Measurements from ENCODE around the gene KHDC1L. TPM values are rescaled to one million over a fixed set of nuclear protein-coding genes. Genes with fewer than 3 reads are reported as not detected.

The KHDC1L gene
- total RNA-seq, 1 experiment from 2014 or later = not detected

GRCh38 chr6:73248192-73248903 is 23.1 kb upstream of the KHDC1L start:
- H3K27ac ChIP-seq (ENCODE audit: low read length) = no peak overlapping the region
- ChIA-PET POLR2A (interaction anchor here (0.7 kb wide), 1 partner anchor 95 kb away, joined by 8 read pairs; no protein-coding TSS in a partner anchor), CTCF (interaction anchor here (0.7 kb wide), 2 partner anchors 57 to 1827 kb away, joined by 3 to 9 read pairs; no protein-coding TSS in a partner anchor)
- no peaks in the 10 kb centered on the region; the same call in 1 of the 2 replicates for H3K27me3 ChIP-seq (ENCODE audit: control insufficient read depth, insufficient read depth, low read length)
- H3K4me1 ChIP-seq (ENCODE audit: control insufficient read depth, insufficient read depth, low read length) = no peaks in the 10 kb centered on the region
- no TSS peak for BruUV-seq (replicated peaks)
- H3K9me3 ChIP-seq (ENCODE audit: control insufficient read depth, insufficient read depth, low read depth, low read length) = no peaks in the 10 kb centered on the region
- no peak for TF ChIP-seq CTCF (IDR thresholded peaks at IDR 0.05)
- no peak for TF ChIP-seq POLR2AphosphoS5 (IDR thresholded peaks at IDR 0.05; ENCODE audit: low read depth, low read length)
- no peak for TF ChIP-seq REST (IDR thresholded peaks at IDR 0.05; ENCODE audit: insufficient read depth in 1 of 2, low read depth in 2 of 2, low read length in 1 of 2)
- TF ChIP-seq TCF7L2 (IDR thresholded peaks at IDR 0.05; ENCODE audit: low read depth, low read length) = no peak
- no peak for TF ChIP-seq SIN3A (IDR thresholded peaks at IDR 0.05; ENCODE audit: borderline replicate concordance, insufficient read depth, low read depth, low read length)
- in situ Hi-C loops (cut with HindIII; ENCODE audit: low pct_unique_long_range_greater_than_20kb, low sequenced_read_pairs) = no loop called here
- H3K4me3 ChIP-seq (ENCODE audit: low read depth in 2 of 2, low read length in 2 of 2) = no peak overlapping the region
- DNase-seq (ENCODE audit: low read depth, low spot score) = no peak
- ATAC-seq = peak; percentile 58; the same call in 1 of the 2 replicates
- intact Hi-C loops (cut with micrococcal nuclease; ENCODE audit: unreplicated experiment) = no loop called here
- H3K36me3 ChIP-seq (ENCODE audit: control insufficient read depth, insufficient read depth, low read length) = no peaks in the 10 kb centered on the region

- in situ Hi-C loops (cut with HindIII; ENCODE audit: low pct_unique_long_range_greater_than_20kb, low sequenced_read_pairs) (no loop called here), intact Hi-C loops (cut with micrococcal nuclease; ENCODE audit: unreplicated experiment) (no loop called here)
- H3K4me3 ChIP-seq (ENCODE audit: low read depth in 2 of 2, low read length in 2 of 2) = no peak overlapping the region
- no peaks in the 10 kb centered on the region for H3K9me3 ChIP-seq (ENCODE audit: control insufficient read depth, insufficient read depth, low read depth, low read length)
- TF ChIP-seq POLR2AphosphoS5 (IDR thresholded peaks at IDR 0.05; ENCODE audit: low read depth, low read length) (no peak), REST (IDR thresholded peaks at IDR 0.05; ENCODE audit: insufficient read depth in 1 of 2, low read depth in 2 of 2, low read length in 1 of 2) (no peak), CTCF (IDR thresholded peaks at IDR 0.05) (no peak), TCF7L2 (IDR thresholded peaks at IDR 0.05; ENCODE audit: low read depth, low read length) (no peak), SIN3A (IDR thresholded peaks at IDR 0.05; ENCODE audit: borderline replicate concordance, insufficient read depth, low read depth, low read length) (no peak)
- H3K27ac ChIP-seq (ENCODE audit: low read length) = no peak overlapping the region
- no TSS peak for BruUV-seq (replicated peaks)
- DNase-seq (ENCODE audit: low read depth, low spot score) (no peak), ATAC-seq (no peak)
- no peaks in the 10 kb centered on the region for H3K4me1 ChIP-seq (ENCODE audit: control insufficient read depth, insufficient read depth, low read length)
- ChIA-PET POLR2A (no interaction called here), CTCF (no interaction called here)
- no peaks in the 10 kb centered on the region for H3K36me3 ChIP-seq (ENCODE audit: control insufficient read depth, insufficient read depth, low read length)
- H3K27me3 ChIP-seq (ENCODE audit: control insufficient read depth, insufficient read depth, low read length) = no peaks in the 10 kb centered on the region; the same call in 1 of the 2 replicates
These were observed 16.7 kb upstream of the KHDC1L start for GRCh38 chr6:73242001-73242400.

All from Panc1 (cell line).